ENCODE measurements around the gene ZBTB7C. TPM values are rescaled to one million over a fixed set of nuclear protein-coding genes. Genes with fewer than 3 reads are reported as not detected.

The ZBTB7C gene
- total and polyA plus RNA-seq, 2 of the 8 experiments (the other 6 are each of a cell fraction or from before 2014, with no cell fraction given): 0.15 to 0.45 TPM

- H3K9me3 ChIP-seq (ENCODE audit: insufficient read depth in 2 of 2, low read depth in 1 of 2, low read length in 1 of 2): no peaks in the 10 kb centered on the region
- H2BK12ac ChIP-seq (ENCODE audit: low read depth, low read length): peak overlapping the region; percentile 56; the same call in 1 of the 2 replicates
- TF ChIP-seq CHD2 (IDR thresholded peaks at IDR 0.05; ENCODE audit: low read length) (no peak), CREB1 (IDR thresholded peaks at IDR 0.05) (no peak), SIX5 (IDR thresholded peaks at IDR 0.05; ENCODE audit: low read depth, low read length) (no peak), SRF (IDR thresholded peaks at IDR 0.05; ENCODE audit: low read depth, low read length) (no peak), BACH1 (IDR thresholded peaks at IDR 0.05; ENCODE audit: low read length) (no peak), EZH2 (IDR thresholded peaks at IDR 0.05; ENCODE audit: low read depth, low read length, severe bottlenecking) (no peak), NANOG (IDR thresholded peaks at IDR 0.05; ENCODE audit: insufficient read depth, low read depth, low read length, poor library complexity, severe bottlenecking) (no peak), TCF12 (IDR thresholded peaks at IDR 0.05; ENCODE audit: low read depth, low read length) (no peak), ASH2L (IDR thresholded peaks at IDR 0.05; ENCODE audit: low read length) (no peak), CBX5 (IDR thresholded peaks at IDR 0.05; ENCODE audit: low read depth, low read length) (no peak), SP4 (IDR thresholded peaks at IDR 0.05; ENCODE audit: low read length) (no peak), ATF3 (IDR thresholded peaks at IDR 0.05; ENCODE audit: insufficient read depth, low read depth, low read length) (no peak), KDM4A (IDR thresholded peaks at IDR 0.05; ENCODE audit: low read depth, low read length, severe bottlenecking) (no peak), ZNF274 (IDR thresholded peaks at IDR 0.05; ENCODE audit: borderline replicate concordance, extremely low read depth, low read length) (no peak)
- no peak overlapping the region for H2BK20ac ChIP-seq (ENCODE audit: low read length)
- no peak overlapping the region for H4K91ac ChIP-seq (replicated peaks; ENCODE audit: insufficient read length, low read length)
- no peak overlapping the region for H3K4me3 ChIP-seq (ENCODE audit: extremely low read depth in 1 of 4, insufficient read depth in 2 of 4, low read depth in 3 of 4, low read length in 4 of 4)
- DNase-seq (ENCODE audit: low read depth in 1 of 2, low spot score in 2 of 2) (no peak), FAIRE-seq (no peak)
- no peak overlapping the region for H4K5ac ChIP-seq (ENCODE audit: insufficient read length, low read depth, low read length)
- H3K36me3 ChIP-seq (ENCODE audit: control insufficient read depth in 2 of 4, insufficient read depth in 4 of 4, low read length in 3 of 4): no peaks in the 10 kb centered on the region
- H2BK120ac ChIP-seq (replicated peaks; ENCODE audit: low read depth, low read length): no peak overlapping the region
- no peak overlapping the region for H3K4me2 ChIP-seq (ENCODE audit: insufficient read depth in 1 of 2, low read depth in 2 of 2, low read length in 2 of 2)
- H2BK5ac ChIP-seq (ENCODE audit: low read depth, low read length): no peak overlapping the region
- H3K18ac ChIP-seq (ENCODE audit: extremely low read depth, low read length): no peak overlapping the region
- no peak overlapping the region for H4K8ac ChIP-seq (ENCODE audit: extremely low read depth, insufficient read depth, low read length)
- ChIA-PET POLR2A (ENCODE audit: partially characterized antibody) (no interaction called here), CTCF (ENCODE audit: partially characterized antibody) (interaction anchor here (0.9 to 1.6 kb wide), 3 partner anchors 17 to 270 kb away, joined by 3 to 5 read pairs (median 4); no protein-coding TSS in a partner anchor)
- H3K27me3 ChIP-seq (replicated peaks in 1 of 4; ENCODE audit: control insufficient read depth in 3 of 4, extremely low read depth in 1 of 4, insufficient read depth in 3 of 4, low read length in 3 of 4): no peaks in the 10 kb centered on the region
- no peak overlapping the region for H2BK15ac ChIP-seq (ENCODE audit: low read length)
- H3K9ac ChIP-seq (replicated peaks in 1 of 4; ENCODE audit: extremely low read depth in 1 of 4, low read depth in 3 of 4, low read length in 3 of 4): no peak overlapping the region; a peak in 1 of 7 replicates
- no peaks in the 10 kb centered on the region for H4K20me1 ChIP-seq (replicated peaks in 1 of 2; ENCODE audit: control insufficient read depth in 1 of 2, insufficient read depth in 2 of 2, low read length in 2 of 2)
- H2AK5ac ChIP-seq (ENCODE audit: low read depth, low read length): no peak overlapping the region
- H3K79me2 ChIP-seq (ENCODE audit: control insufficient read depth in 1 of 2, insufficient read depth in 2 of 2, low read length in 2 of 2): no peaks in the 10 kb centered on the region
- no peak overlapping the region for H3K23ac ChIP-seq (ENCODE audit: insufficient read length)
- H2AFZ ChIP-seq (ENCODE audit: low read length): no peak overlapping the region
- H3K23me2 ChIP-seq (ENCODE audit: low read depth, low read length): no peaks in the 10 kb centered on the region
- 94% methylated on average over 3 of the region's 3 CpGs; no CpG with 5 or more reads in 1 of the 2 experiments for WGBS, 2 experiments (ENCODE audit: extremely low coverage in 1 of 2, insufficient coverage in 1 of 2, insufficient read length in 1 of 2, insufficient replicate concordance in 2 of 2, low coverage in 1 of 2, low lambda C conversion rate in 2 of 2, missing lambda C conversion rate in 1 of 2)
- peaks cover 0 to 6% (median under 1%) of the 10 kb centered on the region in 4 experiments; a peak in 5 of 7 replicates for H3K4me1 ChIP-seq (replicated peaks in 1 of 4; ENCODE audit: control insufficient read depth in 3 of 4, insufficient read depth in 4 of 4, low read length in 3 of 4)
- H3K79me1 ChIP-seq (ENCODE audit: low read depth, low read length): no peaks in the 10 kb centered on the region
- H3K56ac ChIP-seq (replicated peaks; ENCODE audit: insufficient read length, low read depth, low read length): no peak overlapping the region
- H3K27ac ChIP-seq (ENCODE audit: low read depth, low read length): no peak overlapping the region
- no peak overlapping the region for H3K14ac ChIP-seq (ENCODE audit: insufficient read length)
- H3K4ac ChIP-seq (replicated peaks; ENCODE audit: insufficient read length, low read depth, low read length): no peak overlapping the region
Measured at GRCh38 chr18:48334845-48335244, 74.3 kb downstream of the ZBTB7C start.
